Activated T-helper 1 cell treated with Interleukin-2 at 50 U/mL for 16 hours (primary cell): Measurements from ENCODE around the gene FMNL3.
"Not testable (repeated sequence)": the region's sequence is repeated elsewhere in the genome, so short reads cannot be mapped to it uniquely, and the experiment has no call there.

Experiments
- DNase-seq: peaks from one replicate; pipeline ENCODE4 v3.0.0-alpha.2; 2020; ENCODE audit warnings: low read depth

FMNL3 gene

DNA sequence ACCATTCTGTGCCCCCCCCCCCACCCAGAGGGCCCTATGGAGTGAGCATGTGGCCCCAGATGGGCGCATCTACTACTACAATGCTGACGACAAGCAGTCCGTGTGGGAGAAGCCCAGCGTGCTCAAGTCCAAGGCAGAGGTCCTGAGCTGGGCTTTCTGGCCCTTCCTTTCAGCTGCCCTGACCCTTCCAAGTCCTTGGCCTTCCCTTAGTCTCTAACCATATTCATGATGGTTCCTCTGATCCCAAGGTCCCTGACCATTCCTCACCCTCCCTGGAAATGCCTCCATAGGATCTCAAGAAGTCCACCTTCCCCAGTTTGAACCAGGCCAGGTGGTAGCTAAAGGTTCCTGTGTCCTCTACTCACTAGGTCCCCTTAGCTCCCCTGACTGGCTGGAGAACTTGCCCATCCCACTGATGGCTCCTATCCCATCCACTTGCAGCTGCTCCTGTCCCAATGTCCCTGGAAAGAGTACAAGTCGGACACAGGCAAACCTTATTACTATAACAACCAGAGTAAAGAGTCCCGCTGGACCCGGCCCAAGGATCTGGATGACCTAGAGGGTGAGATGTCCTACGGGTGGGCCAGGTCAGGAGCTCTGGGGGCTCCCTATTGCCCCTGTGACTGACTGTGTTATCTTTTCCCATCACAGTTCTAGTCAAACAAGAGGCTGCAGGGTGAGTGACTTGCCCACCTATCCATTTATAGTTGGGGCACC lies 74.1 kb downstream of the FMNL3 start:
- no peak for DNase-seq

DNA sequence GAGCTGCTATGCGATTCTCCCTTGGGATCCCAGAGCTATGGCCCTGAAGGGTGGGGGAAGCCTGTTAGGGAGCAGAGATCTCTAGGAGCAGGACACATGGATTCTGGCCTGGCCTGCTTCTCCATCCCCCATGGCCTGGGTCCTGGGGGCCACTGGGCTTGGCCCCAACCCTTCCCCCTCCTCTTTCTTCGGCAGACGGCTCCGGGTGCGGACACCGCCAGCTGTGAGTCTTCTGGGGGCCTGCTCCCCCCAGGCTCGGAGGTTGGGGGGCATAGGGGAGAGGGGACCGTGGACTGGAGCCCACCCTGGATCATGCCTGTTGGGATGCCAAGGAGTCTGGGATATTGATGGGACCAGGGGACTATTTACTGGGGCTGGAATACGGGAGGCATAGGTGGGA lies 74.8 kb downstream of the FMNL3 start:
- no peak for DNase-seq

DNA sequence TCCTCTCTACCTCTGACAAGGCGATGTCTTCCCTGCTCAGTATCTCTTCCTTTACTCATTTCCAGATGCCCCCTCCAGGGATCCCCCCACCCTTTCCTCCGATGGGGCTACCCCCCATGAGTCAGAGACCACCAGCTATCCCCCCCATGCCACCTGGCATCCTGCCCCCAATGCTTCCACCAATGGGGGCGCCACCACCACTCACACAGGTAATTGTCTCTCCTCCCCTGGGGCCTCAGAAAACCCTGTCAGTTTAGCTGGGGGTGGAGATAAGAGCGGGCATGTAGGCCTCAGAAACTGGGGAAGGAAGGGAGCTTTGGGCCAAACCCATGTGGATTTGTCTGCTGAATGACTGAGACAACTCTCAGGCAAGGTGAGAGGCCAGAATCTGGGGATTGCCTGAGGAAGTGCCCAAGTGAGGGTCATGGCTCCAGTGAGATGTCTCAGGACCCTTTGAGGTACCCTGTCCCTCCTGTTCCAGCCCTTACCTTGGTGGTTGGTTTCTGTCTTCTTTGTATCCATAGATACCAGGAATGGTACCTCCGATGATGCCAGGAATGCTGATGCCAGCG lies 75.8 kb downstream of the FMNL3 start:
- DNase-seq: no peak

DNA sequence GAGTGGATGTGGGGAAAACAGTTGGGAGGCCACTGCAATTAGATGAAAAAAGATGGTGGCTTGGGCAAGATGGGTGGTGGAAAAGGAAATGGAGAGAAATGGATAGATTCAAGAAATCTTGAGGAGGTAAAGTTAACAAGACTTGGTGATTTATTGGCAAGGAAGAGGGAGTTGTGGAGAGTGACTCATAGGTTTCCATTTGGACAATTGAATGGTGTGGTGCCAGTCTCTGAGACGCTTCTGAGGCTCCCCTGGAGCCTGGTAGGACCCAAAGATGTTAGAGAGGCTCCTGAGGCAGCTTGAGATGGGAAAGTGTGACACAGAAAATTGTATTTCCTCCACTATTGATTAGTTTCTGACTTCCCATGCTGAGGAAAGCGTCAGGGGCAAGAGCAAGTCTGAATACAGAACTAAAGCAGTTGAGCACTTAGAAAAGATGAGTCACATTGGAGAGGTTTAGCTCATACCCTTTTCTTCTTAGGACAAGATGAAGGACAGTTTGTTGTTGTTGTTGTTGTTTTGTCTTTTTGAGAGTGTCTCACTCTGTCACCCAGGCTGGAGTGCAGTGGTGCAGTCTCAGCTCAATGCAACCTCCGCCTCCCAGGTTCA lies 79.3 kb downstream of the FMNL3 start:
- DNase-seq: no peak

DNA sequence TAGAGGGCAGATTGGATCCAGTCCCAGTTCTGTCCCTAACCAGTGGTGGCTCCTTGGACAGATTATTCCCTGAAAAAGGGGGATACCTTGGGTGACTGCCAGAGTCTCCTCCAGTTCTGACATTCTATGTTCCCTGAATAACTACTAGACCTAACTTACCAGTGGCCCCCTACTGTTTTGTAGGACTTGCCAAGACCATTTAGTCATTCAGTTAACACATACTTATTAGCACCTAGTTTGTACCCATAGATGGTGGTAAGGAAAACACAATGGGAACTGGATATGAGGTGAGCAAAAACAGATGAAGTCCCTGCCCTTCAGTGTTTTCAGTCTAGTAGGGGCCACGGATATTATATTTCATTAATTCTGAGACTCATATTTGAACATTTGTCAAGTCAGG lies 80.4 kb downstream of the FMNL3 start:
- no peak for DNase-seq

DNA sequence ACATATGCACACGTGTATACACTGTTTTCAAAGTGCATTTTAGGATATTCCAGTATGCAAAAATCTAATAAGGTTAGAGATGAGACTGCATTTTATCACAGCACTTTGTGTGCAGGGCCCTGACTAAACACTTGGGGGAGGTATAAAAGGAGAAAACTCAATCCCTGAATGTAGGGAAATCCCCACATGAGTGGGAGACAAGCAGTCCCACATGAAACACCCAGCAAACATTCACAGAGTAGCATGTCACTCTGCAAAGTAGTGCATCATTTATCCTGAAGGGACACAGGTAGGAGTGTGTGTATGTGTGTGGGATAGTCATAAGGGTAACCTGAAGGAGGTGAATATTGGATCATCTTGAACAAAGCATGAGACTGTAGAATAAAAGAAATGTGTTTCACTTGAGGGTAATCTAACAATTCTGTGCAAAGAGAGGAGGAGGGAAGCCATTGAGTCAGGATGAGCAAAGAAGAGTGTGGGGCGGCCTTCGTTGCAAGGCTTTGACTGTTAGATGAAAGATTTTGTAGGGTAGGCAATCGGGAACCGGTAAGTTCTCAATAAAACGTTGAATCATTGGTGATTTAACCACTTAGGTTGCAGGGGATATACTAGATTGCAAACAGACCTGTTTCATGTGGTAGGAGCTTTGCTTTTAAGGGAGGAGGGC lies 80.9 kb downstream of the FMNL3 start:
- no peak for DNase-seq

DNA sequence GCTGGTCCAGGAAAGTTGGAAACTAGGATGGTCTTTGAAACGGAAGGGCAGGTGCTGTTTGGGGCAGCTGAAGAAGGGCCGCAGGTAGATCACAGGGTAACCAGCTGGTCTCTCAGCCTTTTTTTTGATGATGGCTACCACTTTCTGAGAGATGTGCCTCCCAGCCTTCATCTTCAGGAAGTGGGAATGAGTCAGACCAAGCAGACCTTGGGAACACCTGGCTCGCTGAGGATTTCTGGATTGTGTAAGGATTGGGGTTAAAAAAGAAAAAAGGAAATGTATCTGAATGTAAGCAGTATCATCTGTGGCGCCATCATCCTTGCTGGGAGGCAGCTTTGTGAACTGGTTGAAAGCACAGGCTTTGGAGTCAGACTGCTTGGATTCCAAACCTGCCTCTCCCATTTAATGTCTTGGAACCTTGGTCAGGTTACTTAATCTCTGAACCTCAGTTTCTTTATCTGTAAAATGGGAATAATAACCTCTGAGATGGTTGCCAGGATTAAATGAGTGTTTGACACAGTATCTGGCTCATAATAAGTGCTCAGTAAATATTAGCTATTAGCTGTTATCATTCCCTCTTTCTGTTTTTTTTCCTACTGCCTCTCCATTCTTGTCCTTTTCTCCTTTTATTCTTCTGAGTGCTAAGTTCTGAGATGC lies 82.2 kb downstream of the FMNL3 start:
- no peak for DNase-seq

DNA sequence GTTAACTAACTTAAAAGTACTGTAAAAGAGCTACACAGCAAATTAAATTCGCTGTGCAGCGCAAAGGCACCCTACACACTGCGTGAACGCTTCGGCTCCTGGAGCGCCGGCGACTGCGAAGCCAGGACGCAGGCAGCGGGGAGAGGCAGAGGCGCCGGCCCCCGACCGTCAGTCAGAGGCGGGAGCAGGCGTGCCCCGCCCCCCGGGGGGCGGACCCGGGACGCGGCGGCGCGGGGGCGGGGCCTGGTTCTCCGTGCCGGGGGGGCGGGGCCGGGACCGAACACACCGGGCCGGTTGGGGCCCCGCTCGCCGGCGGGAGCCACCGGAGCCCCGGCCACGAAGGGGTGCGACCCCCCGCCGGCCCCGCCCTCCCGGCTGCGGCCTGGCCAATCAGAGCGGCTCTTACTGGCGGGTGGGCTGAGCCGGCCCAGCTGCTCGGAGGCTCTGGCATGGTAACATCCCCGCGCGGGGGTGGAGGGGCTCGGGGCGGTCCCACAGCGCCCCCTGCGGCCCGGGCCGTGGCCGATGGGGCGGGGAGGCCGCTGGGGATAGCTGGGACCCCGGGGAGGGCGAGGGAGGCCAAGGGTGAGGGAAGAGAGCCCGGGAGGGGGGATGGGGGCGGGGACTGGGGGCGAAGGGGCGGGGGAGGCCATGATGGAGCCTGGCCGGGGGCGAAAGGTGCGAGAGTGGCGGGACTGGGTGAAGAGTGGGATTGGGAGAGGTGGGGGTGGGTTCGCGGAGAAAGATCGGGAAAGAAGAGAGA lies 83.9 kb downstream of the FMNL3 start, which contains the start of gene PRPF40B:
PRPF40B (plus strand) TSS at position 420 of the 763 bp plus-strand sequence; CDS start at position 450, 30 bp downstream.
- DNase-seq: peak; percentile 80

DNA sequence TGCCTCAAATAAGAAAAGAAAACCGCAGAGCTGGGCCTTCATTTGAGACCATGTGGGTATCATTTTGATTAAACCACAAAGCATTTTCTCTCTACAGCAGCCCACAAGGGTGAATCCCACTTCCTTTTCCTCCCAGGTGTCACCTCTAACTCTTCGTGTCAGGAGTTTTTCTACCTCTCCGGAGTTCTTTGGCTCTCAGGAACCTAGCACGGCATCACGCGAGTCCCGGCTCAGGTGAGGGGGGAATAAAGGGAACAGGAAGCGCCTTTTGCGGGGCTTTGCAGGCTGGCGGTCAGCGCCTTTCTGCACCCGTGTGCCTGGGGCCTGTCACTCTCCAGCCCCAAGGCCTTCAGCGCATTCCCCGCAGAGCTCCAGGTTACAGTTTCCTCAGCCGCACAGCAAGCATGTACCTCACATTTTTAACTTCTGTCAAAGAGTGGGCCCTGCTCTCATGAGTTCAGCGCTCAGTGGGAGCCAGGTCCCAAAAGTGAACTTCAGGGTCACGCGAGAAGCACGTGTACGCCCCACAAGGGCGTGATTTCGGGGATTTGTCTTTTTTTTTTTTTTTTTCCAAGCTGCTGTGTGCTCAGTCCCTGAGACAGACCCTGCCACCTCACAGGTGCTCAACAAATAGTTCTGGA lies 84.6 kb downstream of the FMNL3 start:
- peak; percentile 32 for DNase-seq

DNA sequence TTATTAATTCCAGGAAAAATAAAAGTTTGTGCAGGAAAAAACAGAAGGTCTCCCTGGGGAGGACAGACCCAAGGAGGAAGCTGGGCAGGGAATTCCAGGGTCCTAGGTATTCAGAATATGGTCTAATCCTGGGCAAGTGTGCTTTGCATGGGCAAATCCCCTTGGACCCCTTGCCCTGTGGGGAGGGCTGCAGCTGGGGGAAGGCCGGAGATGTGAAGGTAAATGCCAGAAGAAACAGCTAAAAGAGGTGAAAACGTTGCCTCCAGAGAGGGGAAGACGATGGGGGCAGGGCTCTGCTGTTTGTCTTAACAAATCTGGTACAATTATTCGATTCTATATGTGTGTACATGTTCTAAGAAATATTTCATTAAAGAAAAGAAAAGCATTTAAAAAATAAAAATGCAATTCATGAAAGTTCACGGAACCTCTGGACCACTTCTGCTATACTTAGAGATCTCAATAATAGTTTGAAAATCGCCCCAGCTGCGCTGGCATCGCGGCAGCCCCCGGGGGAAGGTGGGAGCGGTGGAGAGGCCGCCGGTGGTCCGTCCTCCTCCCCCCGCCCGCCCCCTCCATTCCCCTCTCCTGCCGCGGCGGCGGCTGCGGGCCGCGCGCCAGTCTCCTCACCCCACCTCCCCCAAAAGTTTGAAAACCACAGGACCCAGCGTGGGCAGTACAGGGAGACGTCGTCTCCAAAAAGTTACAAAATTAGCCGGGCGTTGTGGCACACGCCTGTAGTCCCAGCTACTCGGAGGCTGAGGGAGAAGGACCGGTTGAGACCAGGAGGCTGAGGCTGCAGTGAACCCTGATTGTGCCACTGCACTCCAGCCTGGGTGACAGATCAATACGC lies 85.3 kb downstream of the FMNL3 start:
- DNase-seq: no peak

DNA sequence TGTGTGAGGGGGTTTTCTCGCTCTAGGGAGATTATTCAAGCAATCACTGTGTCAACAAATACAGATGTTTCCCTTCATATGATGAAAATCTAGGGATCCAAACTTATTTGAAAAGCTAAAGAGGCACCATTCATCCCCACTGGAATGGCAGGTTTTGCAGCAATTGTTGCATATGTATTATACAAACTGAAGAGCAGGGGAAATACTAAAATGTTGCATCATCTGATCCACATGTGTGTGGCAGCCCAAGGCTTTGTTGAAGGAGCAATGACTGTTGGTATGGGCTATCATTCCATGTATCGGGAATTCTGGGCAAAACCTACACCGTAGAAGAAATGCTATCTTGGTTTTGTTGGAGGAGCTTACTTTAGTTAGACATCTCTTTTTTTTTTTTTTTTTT lies 87.9 kb downstream of the FMNL3 start:
- no peak for DNase-seq

DNA sequence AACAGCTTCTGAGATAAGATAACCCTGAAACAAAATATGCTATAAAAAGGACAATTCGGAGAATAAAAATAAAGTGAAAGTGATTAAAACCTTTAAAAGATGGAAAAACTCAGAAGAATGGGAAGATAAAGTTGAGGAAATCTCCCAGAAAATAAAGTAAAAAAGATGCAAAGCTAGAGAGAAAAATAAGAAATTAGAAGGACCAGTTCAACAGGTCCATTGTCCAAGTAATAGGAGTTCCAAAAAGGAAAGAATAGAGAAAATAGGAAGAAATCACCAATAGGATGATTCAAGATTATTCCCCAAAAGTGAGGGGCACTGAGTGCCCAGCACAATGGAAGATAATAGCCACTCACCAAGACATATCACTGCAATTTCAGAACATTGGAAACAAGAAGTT lies 88.6 kb downstream of the FMNL3 start:
- DNase-seq: no peak

DNA sequence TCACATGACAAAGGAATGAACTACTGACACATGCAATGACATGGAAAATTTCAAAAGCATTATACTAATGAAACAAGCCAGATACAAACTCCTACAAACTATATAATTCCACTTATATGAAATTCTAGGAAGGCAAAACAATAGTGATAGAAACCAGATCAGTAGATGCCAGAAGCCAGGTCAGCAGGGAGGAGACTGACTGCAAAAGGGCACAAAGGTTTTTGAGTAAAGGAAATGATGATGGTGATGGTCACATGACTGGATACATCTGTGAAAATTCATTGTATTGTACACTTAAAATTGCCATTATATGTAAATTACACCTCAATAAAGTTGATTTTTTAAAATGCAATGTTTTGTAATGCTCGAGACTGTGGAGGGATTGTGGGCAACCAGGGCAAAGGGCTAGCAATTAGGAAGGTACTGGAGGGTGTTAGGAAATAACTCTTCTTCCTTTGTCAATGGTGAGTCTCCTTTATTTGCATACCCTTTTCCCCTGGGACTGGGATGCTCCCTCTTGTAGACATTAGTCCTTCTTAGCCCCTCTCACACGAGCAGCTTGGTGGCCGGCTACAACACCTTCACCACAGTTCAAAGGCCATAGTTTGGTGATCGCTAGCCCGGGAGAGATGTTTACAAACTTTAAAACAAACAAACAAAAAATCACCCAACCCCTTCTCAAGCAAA lies 90.5 kb downstream of the FMNL3 start:
- no peak for DNase-seq

DNA sequence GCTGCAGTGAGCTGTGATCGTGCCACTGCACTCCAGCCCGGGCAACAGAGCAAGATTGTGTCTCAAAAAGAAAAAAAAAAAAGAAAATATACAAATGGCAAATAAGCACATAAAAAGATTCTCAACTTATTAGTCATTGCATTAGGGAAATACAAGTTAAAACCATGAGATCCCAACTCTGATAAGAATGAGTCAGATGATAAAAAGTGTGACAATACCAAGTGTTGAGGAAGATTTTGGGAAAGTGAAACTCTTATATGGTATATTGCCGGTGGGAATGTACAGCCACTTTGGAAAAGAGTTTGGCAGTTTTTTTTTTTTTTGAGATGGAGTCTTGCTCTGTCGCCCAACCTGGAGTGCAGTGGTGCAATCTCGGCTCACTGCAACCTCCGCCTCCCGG lies 91.5 kb downstream of the FMNL3 start:
- DNase-seq: no peak

DNA sequence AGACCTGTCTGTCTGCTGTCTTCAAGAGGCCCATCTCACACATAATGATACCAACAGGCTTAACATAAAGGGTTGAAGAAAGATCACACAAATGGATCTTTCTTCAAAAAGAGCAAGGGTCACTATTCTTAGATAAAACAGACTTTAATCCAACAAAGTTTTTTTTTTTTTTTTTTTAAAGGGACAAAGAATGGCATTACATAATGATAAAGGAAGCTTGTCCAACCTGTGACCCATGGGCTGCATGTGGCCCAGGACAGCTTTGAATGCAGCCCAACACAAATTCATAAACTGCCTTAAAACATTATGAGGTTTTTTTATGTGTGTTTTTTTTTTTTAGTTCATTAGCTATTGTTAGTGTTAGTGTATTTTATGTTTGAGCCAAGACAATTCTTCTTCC lies 95.0 kb downstream of the FMNL3 start:
- no peak for DNase-seq

DNA sequence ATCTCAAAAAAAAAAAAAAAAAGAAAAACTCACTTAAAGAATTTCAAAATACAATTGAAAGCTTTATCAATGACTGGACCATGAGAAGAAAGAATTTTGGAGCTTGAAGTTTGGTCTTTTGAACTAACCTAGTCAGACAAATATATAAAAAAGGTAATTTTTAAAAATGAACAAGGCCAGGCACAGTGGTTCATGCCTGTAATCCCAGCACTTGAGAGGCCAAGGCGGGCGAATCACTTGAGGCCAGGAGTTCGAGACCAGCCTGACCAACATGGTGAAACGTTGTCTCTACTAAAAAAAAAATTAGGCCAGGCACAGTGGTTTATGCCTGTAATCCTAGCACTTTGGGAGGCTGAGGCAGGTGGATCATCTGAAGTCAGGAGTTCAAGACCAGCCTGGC lies 96.4 kb downstream of the FMNL3 start:
- DNase-seq: not testable (repeated sequence)

DNA sequence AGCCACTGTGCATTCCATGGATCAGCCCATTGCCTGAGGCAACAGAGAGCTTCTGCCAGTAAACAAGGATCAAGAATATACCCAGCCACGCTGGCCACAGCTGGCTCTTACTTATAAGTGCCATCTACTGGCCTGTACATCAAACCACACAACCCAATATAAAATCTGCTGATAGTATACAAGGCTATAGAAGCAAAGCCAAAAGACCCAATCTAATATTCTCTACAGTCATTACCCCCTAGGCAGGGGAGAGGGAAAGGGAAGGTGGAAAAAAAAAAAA lies 97.4 kb downstream of the FMNL3 start:
- DNase-seq: no peak

DNA sequence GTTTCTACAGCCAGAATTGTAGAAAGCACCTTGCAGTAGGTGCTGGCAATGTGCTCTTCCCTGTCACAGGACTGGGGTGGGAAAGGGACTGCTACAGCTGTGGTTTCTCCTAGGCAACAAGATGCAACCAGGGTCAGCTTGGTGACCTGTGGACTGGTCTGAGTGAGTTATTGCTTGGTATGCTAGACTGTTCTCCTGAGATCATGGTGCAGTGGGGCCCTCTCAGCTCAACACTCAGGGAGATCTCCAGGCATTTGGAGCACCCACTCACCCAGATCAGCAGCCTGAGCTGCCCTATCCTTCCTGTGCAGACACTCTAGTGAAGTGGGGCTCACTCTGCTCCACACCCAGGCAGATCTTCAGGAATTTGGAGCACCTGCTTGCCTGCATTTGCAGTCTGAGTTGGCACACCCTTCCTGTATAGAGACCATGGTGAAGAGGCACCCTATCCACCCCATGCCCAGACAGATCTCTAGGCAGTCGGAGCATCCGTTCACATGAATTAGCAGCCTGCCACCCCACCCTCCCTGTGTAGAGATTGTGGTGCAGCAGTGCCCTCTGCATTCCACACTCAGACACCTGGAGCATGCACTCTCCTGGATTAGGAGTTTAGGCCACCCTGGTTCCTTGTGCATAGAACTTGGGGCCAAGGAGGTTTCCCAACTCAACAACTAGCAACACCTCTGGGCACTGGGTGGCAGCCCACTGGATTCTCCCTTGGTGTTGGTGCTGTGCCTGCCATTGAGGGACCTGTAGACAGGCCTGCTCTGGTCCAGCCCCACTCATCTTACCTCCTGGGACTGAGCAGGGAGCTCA lies 97.9 kb downstream of the FMNL3 start:
- no peak for DNase-seq

DNA sequence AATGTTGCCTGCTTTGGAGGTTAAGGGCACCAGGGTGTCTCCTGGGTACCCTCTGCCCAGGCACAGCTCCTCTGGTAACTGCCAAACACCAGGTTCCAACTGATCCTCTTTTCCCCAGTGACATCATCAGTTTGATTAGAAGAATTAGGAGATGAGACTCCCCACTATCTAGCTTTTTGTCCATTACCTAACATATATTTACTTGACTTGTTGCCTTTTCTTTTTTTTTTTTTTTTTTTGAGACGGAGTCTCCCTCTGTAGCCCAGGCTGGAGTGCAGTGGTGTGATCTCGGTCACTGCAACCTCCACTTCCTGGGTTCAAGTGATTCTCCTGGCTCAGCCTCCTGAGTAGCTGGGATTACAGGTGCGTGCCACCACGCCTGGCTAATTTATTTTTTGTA lies 101.7 kb downstream of the FMNL3 start, which contains the start of gene FAM186B:
FAM186B (minus strand) TSS at position 101 of the 400 bp plus-strand sequence. CDS start 162 bp downstream, outside the sequence.
- not testable (repeated sequence) for DNase-seq
